ENCODE measurements around the gene FBXW12.

DNA sequence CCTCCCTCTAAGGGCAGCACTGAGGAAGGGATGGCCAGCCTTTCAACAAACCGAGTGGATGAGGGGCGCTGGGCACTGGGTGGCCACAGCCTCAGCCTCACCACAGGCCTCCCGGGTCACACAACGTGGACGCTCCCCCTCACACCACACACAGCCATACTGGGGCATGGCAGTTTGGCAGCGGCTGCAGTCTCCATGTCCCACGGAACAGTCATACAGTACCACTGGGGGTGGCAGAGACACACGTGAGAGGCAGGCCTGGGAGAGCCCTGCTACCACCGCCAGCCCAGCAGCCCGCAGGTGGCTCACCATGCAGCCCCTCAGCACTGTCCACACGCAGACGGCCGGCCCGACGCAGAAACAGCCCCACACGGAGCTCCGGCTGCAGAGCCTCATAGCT is 46.1 kb downstream of the FBXW12 start:
- TF ChIP-seq, protein P1, sequence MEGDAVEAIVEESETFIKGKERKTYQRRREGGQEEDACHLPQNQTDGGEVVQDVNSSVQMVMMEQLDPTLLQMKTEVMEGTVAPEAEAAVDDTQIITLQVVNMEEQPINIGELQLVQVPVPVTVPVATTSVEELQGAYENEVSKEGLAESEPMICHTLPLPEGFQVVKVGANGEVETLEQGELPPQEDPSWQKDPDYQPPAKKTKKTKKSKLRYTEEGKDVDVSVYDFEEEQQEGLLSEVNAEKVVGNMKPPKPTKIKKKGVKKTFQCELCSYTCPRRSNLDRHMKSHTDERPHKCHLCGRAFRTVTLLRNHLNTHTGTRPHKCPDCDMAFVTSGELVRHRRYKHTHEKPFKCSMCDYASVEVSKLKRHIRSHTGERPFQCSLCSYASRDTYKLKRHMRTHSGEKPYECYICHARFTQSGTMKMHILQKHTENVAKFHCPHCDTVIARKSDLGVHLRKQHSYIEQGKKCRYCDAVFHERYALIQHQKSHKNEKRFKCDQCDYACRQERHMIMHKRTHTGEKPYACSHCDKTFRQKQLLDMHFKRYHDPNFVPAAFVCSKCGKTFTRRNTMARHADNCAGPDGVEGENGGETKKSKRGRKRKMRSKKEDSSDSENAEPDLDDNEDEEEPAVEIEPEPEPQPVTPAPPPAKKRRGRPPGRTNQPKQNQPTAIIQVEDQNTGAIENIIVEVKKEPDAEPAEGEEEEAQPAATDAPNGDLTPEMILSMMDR (IDR thresholded peaks at IDR 0.05; ENCODE audit: insufficient read depth, low read length, poor library complexity, severe bottlenecking), result no peak
- no peak for TF ChIP-seq EZH2phosphoT487 (conservative IDR thresholded peaks at IDR 0.05; ENCODE audit: low read length)

Data from SU-DHL-6 (cell line).